ENCODE measurements around the gene SFI1.
"Not testable (repeated sequence)": the region's sequence is repeated elsewhere in the genome, so short reads cannot be mapped to it uniquely, and the experiment has no call there.

Gene SFI1

DNA sequence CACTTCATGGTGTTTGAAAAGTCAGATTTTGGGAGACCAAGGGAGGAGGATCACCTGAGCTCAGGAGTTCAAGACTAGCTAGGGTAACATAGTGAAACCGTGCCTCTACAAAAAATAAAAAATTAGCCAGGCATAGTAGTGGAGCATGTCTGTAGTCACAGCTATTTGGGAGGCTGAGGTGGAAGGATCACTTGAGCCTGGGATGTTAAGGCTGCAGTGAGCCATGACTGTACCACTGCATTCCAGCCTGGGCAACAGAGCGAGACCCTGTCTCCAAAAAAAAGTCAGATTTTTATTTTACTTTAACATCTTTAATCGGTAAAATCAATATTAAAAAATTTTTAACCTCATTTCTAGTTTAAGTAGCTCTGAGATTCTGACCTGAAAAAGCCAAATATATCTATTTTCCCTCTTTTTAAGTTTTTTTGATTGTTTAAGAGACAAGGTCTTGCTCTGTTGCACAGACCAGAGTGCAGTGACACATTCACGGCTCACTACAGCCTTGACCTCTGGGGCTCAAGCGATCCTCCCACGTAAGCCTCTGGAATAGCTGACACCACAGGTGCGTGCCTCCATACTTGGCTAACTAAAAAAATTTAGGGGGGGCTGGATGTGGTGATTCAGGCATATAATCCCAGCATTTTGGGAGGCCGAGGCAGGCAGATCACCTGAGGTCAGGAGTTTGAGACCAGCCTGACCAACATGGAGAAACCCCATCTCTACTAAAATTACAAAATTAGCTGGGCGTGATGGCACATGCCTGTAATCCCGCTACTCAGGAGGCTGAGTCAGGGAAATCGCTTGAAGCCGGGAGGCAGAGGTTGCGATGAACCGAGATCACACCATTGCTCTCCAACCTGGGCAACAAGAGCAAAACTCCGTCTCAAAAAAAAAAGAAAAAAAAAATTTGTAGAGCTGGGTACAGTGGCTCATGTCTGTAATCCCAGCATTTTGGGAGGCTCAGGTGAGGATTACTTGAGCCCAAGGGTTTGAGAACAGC, 48.4 kb downstream of the SFI1 start:
- no peak for DNase-seq (ENCODE audit: low read depth)

GRCh38 chr22:31550871-31551370, 54.6 kb downstream of the SFI1 start:
- DNase-seq (ENCODE audit: low read depth), result no peak

- DNase-seq (ENCODE audit: low read depth), result no peak
Observed at GRCh38 chr22:31556627-31557203, 60.4 kb downstream of the SFI1 start.

DNA sequence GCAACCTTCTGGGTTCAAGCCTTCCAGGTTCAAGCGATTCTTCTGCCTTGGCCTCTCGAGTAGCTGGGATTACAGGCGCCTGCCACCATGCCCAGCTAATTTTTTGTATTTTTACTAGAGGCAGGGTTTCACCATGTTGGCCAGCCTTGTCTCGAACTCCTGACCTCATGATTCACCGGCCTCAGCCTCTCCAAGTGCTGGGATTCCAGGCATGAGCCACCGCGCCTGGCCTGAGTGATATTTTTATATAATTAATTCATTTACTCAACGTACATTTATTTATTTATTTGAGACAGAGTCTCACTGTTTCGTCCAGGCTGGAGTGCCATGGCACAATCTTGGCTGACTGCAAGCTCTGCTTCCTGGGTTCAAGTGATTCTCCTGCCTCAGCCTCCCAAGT, 62.2 kb downstream of the SFI1 start:
- DNase-seq (ENCODE audit: low read depth), result not testable (repeated sequence)

DNA sequence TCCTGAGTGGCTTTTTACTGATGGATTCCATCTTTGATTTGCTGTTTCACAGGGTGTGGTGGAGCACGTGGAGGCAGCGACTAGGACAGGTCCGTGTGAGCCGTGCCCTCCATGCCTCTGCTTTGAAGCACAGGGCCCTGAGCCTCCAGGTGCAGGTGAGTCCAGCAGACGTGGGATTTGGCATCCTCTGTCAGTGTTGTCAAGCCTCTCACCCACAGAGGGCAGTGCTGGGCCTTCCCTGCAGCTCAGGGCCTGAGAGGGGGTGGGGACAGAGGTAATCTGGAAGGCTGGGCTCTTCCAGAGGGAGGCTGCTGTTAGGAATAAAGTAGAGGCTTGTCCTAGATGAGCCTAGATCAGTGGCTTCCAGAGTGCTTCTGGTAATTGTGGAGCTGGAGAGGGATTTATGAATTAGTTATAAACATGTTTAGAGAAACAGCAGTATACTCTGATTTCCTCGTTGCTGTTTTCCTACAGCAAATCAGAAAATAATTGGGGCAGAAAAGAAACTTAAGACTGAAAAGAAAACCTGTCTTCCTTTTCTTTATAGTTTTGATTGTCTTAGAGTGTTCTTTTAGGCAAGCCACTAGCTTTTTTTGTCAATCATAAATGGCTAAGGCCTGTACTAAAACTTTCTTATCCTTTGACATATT, 65.0 kb downstream of the SFI1 start:
- DNase-seq (ENCODE audit: low read depth), result no peak

DNA sequence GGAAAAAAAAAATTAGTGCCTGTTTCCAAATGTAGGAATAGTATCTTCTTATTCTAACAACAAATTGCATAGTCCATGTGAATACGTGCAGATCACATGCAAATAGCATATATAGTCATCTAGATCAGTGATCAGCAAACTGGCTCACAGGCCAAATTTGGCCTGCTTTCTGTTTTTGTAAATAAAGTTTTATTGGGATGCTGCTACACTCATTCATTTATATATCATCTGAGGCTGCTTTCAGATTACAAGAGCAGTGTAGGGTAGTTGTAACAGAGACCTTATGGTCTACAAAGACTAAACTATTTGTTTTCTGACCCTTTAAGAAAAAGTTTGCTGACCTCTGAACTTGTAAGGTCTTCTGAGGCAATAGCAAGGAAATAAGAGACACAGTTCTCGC, 65.6 kb downstream of the SFI1 start:
- no peak for DNase-seq (ENCODE audit: low read depth)

- DNase-seq (ENCODE audit: low read depth), result no peak
Observed at GRCh38 chr22:31566484-31566883, 70.1 kb downstream of the SFI1 start.

DNA sequence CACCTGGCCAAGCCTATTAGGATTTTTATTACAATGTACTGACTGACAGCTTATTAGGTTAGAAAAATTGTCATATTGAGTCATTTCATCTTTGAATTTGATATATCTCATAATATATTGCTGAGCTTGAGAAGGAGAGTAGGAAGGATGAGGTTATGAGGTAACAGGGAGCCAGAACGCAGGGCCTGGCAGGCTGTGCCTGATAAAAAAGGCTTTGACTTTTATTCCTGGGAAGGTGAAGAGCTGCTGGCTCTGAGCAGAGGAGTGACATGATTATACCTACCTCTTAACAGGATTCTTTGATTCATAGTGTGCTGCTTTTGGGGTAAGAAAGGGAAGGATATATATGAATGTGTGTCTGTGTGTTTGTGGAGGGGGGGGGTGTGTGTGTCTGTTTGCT, 70.9 kb downstream of the SFI1 start:
- DNase-seq (ENCODE audit: low read depth), result no peak

GRCh38 chr22:31567702-31568101, 71.4 kb downstream of the SFI1 start:
- DNase-seq (ENCODE audit: low read depth), result no peak

- no peak for DNase-seq (ENCODE audit: low read depth)
Observed at GRCh38 chr22:31569126-31569525, 72.8 kb downstream of the SFI1 start.

DNA sequence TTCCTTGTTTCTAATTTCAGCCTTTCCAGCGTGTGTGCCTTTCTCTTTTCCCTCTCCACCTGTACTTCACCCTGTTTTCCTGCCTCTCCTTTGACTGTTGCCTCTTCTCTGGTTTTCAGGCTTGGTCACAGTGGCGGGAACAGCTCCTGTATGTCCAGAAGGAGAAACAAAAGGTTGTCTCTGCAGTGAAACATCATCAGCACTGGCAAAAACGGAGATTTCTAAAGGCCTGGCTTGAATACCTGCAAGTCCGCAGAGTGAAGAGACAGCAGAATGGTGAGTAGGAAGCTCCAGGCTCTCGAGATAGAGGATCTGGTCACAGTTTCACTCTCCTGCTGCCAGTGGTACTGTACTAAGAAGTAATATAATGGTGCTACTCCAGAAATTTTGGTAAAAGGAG, 76.6 kb downstream of the SFI1 start:
- DNase-seq (ENCODE audit: low read depth), result no peak

DNA sequence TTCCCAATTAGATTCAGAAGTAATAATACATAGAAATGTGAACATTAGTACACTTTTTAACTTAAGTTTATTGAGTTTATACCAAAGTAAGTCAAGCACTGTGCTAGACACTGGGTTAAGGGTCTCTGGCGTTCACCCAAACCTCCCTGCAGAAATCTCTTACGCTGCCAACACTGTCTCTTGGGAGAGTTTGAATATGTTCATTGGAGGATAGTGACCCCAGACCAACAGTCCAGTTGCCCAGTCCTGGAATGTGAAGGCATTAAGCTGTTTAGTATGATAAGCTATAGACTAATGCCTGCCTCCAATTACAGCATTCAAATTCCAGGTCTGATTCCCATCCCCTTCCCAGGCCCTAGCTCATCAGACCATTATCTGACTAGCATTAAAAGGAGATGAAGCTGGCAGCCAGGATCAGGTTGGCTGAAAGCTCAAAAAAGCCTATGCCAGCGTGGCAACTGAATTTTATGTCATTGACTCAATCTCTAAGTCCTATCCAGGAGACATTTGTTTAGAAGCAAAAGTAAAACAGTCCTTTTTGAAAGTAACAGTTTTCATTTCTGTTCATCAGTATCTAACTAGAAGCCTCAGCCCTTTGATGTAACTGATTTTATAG, 77.8 kb downstream of the SFI1 start:
- DNase-seq (ENCODE audit: low read depth), result no peak

DNA sequence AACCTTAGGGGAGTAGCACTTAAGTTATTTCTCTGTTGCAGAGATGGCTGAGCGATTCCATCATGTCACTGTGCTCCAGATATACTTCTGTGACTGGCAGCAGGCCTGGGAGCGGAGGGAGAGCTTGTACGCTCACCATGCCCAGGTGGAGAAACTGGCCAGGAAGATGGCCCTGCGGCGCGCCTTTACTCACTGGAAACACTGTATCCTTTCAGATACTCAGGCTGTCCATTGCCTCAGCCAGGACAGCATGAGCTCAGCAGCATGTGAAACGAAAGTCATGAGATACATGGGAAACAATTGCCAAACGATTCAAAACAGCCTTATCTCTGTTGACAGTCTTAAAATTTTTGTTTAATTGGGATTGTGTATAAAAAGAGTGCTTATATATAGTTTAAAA, 78.9 kb downstream of the SFI1 start:
- DNase-seq (ENCODE audit: low read depth), result no peak

- DNase-seq (ENCODE audit: low read depth), result no peak
Observed at GRCh38 chr22:31577711-31578110, 81.4 kb downstream of the SFI1 start.

GRCh38 chr22:31578171-31578570, 81.8 kb downstream of the SFI1 start:
- DNase-seq (ENCODE audit: low read depth), result no peak

- no peak for DNase-seq (ENCODE audit: low read depth)
Observed at GRCh38 chr22:31579835-31580242, 83.5 kb downstream of the SFI1 start.

- no peak for DNase-seq (ENCODE audit: low read depth)
Observed at GRCh38 chr22:31583861-31584485, 87.6 kb downstream of the SFI1 start.

GRCh38 chr22:31584804-31585160, 88.4 kb downstream of the SFI1 start:
- DNase-seq (ENCODE audit: low read depth), result no peak

- no peak for DNase-seq (ENCODE audit: low read depth)
Observed at GRCh38 chr22:31585161-31585859, 89.0 kb downstream of the SFI1 start.

DNA sequence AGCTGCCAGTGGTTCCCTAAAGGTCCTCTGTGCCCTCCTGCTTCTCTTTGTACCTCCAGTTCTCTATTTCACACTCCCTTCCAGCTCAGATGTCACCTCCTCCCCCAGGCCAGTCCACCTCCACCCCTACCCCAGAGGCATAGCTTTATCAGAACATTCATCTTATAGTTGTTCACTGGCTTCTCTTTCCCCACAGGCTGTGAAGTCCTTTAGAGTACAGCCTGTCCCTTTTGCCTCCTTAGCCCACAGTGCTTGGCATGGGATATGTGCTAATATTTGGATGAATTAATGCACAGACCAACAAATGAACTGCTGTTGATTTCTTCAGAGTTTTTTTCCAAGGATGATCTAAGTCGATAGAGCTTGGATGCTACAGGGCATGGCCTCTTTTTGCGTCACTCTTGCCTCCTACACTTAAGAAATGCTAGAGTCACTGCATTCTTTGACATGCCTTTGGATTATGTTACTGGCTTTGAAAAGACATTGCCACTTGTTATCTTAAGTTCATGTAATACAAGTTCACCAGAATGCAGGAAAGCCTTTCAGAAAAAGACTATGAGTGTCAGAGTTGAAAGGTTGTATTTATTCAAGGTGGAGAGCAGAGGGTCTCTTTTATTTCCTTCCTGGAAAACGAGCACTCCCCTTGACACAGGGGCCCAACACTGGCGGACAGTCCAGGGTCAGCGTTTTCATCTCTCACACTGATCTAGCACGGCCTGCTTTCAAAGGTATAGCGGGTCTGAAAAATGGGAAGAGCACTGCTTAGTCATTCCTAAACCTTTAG, 90.0 kb downstream of the SFI1 start:
- no peak for DNase-seq (ENCODE audit: low read depth)
